ENCODE results near the gene RHOA. TPM values are rescaled to one million over a fixed set of nuclear protein-coding genes. Genes with fewer than 3 reads are reported as not detected.

Gene RHOA
- total RNA-seq, 2 experiments from 2014 or later = 438 to 449 TPM

DNA sequence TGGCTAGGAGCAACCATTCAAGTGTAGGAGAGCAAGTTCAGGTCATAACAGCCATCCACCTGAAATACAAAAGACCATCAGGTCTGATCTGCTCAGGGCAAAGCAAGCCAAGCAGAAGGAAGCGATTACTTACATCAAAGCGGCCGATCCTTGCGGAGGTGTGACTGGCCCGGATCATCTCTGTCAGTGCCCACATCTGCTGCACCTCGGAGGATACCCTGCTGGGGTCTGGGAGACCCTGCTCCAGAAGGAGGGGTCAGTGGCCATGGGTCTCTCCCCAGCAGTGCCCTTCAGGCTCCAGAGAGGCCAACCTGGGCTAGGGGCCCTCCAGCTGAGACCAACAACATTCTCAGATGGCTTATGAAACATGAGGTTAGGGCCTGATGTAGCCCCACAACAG lies 13.0 kb upstream of the RHOA start:
- intact Hi-C loops (cut with DNase I, micrococcal nuclease) = loop anchor here (5.0 to 10.0 kb wide), 2 partner anchors 400 to 1338 kb away; partner anchors contain the start of genes IMPDH2 (in 1 of the 2) and NDUFAF3 (in 1 of the 2)
- Mint-ChIP-seq H3K27ac (no peak overlapping the region), H3K4me3 (no peak overlapping the region), H3K9me3 (ENCODE audit: low read depth) (no peaks in the 10 kb centered on the region), H3K27me3 (no peaks in the 10 kb centered on the region), H3K36me3 (ENCODE audit: low read depth) (peaks cover 4% of the 10 kb centered on the region), H3K4me1 (peaks cover 39% of the 10 kb centered on the region)
- no peak for DNase-seq
- ATAC-seq = no peak
- ChIA-PET POLR2A (no interaction called here), CTCF (interaction anchor here (0.6 kb wide), 1 partner anchor 30 kb away, joined by 3 read pairs; no protein-coding TSS in a partner anchor)

DNA sequence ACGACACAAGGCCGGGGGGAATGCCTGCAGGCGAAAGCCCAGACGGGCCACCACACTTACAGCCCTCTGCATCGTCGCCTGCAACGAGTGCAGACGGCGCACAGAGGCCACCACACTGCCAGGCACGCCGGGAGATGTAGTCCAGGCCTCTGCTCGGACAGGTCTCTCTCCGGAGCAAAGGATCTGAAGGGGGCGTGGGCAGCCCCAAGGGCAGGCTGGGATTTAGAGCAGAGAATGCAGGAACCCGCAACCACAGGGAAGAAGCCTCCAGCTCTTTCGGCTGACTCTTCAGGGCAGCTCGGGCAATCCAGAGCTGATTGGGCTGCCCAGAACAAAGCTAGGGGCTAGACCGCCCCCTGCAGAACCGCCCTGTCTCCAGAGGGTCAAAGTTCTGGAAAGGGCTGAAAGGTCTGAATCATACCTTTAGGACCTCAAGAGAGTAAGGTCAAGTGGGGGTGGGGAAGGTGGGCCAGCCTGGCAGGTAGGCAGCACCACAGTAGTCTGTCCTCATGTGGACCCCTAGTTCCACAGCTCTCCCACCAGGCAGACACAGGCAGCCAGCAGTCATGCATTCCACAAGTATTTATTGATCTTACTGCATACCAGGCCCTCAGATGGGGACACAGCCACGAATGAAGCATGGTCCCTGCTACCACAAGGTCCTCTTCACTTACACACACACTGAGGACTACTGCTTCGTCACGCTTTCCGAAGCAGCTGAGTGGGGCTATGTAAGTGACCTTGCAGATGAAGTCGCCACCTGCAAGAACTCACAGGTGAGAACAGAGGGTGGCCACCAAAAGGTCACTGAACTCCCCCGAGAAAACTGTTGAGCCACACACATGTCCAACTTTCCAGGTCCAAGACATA lies 10.8 kb upstream of the RHOA start, which contains the start of gene AMT:
TSS of gene AMT (minus strand) at position 95 of the 870 bp plus-strand sequence. CDS start at position 72, 23 bp downstream.
- peaks cover 8% of the 10 kb centered on the region for H3K36me3 Mint-ChIP-seq (ENCODE audit: low read depth)
- ChIA-PET CTCF (interaction anchor here (0.5 to 1.8 kb wide), 3 partner anchors 22 to 141 kb away, joined by 3 to 6 read pairs (median 5); no protein-coding TSS in a partner anchor), POLR2A (interaction anchor here (1.6 kb wide), 1 partner anchor 10 kb away, joined by 10 read pairs; the partner anchor contains the start of genes RHOA and TCTA)
- no peak within 1 kb of the TSS for H3K4me3 Mint-ChIP-seq
- peaks cover 39% of the 10 kb centered on the region for H3K4me1 Mint-ChIP-seq
- intact Hi-C loops (cut with DNase I, micrococcal nuclease) = loop anchor here in 1 of 2 experiments (10.0 kb wide), 1 partner anchor 398 kb away; the partner anchor contains the start of genes IMPDH2 and NDUFAF3
- H3K27ac Mint-ChIP-seq = peak within 1 kb of the TSS; percentile 31
- H3K9me3 Mint-ChIP-seq (ENCODE audit: low read depth) = no peaks in the 10 kb centered on the region
- DNase-seq = no peak
- H3K27me3 Mint-ChIP-seq = no peaks in the 10 kb centered on the region
- ATAC-seq = no peak

DNA sequence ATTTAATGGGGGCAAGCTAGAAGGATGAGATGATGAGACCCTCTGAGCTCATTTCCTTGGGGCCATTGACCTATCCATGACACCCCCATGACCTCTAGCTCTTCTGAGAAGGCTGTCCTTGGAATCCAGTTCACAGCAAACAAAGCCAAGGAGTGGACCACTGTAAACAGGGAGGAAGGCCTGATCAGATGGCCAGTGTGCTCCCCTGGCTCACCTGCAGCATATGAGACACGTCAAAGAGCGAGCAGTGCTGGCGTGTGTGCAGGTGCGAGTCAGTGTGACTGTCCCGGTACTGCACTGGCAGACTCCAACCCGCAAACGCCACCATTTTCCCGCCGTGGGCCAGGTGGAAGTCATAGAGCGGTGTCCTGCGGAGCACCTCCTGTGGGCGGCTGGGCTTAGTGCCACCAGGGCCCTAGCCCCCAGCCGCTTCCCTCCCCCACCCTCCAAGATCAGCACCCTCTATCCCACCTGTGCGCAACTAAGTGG lies 10.2 kb upstream of the RHOA start:
- Mint-ChIP-seq H3K4me1 (peaks cover 46% of the 10 kb centered on the region), H3K36me3 (ENCODE audit: low read depth) (peaks cover 10% of the 10 kb centered on the region), H3K27me3 (no peaks in the 10 kb centered on the region), H3K27ac (no peak overlapping the region), H3K4me3 (no peak overlapping the region), H3K9me3 (ENCODE audit: low read depth) (no peaks in the 10 kb centered on the region)
- ChIA-PET CTCF (interaction anchor here (1.0 to 1.8 kb wide), 4 partner anchors 9 to 30 kb away, joined by 3 to 6 read pairs (median 4); partner anchors contain the start of gene TCTA), POLR2A (interaction anchor here (1.6 kb wide), 1 partner anchor 10 kb away, joined by 10 read pairs; the partner anchor contains the start of genes RHOA and TCTA)
- intact Hi-C loops (cut with DNase I, micrococcal nuclease) = loop anchor here in 1 of 2 experiments (10.0 kb wide), 1 partner anchor 397 kb away; the partner anchor contains the start of genes IMPDH2 and NDUFAF3
- peak; percentile 44 for DNase-seq
- no peak for ATAC-seq

DNA sequence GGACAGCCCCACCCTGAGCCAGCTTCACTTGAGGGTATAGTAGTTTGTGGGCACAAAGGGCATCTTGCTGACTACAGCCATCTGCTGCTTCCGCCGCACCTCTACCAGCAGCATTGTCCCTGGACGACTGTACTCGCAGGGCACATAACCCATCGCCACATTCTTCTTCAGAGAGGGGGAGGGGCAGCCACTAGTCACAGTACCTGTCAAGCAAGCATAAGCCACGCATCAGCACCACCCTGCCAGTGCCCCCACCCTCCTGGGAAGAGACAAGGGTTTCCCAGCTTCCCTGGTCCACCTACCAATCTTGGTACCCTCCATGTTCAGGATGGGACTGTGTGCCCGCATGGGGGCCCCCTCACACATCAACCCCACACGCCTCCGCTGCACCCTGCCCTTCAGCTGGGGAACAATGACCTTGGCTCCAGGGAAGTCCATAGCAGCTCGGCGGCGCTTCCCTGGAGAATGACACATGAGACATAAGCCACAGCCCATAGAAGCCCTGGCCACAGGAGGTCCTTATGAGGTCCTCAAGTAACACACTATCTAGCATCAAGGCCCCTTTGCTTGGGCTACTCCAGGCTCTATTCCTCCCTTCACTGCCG lies 5.8 kb upstream of the RHOA start:
- Mint-ChIP-seq H3K27ac (no peak overlapping the region), H3K4me1 (peaks cover 75% of the 10 kb centered on the region), H3K9me3 (ENCODE audit: low read depth) (no peaks in the 10 kb centered on the region), H3K27me3 (no peaks in the 10 kb centered on the region), H3K4me3 (no peak overlapping the region), H3K36me3 (ENCODE audit: low read depth) (peaks cover 33% of the 10 kb centered on the region)
- POLR2A ChIA-PET = interaction anchor here (0.6 to 2.6 kb wide), 2 partner anchors 78 to 85 kb away, joined by 7 to 12 read pairs; partner anchors contain the start of gene USP4
- DNase-seq (no peak), ATAC-seq (no peak)
- intact Hi-C loops (cut with DNase I, micrococcal nuclease) = no loop called here
- CTCF ChIA-PET = interaction anchor here (0.5 to 6.3 kb wide), 4 partner anchors 11 to 78 kb away, joined by 3 to 37 read pairs (median 3); partner anchors contain the start of genes NICN1 and USP4

DNA sequence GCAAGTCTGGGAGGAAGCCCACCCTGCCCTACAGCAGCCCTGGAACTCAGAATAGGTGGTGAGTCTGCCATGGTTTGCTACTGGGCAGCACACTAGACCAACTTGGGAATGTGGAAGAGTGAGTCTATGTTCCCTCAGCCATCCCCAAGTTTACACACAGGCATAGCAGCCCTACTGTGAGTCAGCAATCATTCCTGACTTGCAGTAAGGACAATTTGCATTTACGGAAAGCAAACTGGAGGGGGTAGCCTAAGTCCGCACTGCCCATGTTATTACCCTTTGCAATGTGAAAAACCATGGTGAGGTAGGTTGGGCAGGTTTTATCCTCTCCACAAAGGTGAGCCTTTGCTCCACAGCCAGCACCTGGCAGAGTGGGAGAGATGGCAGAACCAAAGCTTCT lies 5.1 kb upstream of the RHOA start:
- Mint-ChIP-seq H3K36me3 (ENCODE audit: low read depth) (peaks cover 35% of the 10 kb centered on the region), H3K27ac (peak overlapping the region; percentile 93), H3K27me3 (no peaks in the 10 kb centered on the region), H3K4me3 (no peak overlapping the region), H3K4me1 (peaks cover 72% of the 10 kb centered on the region), H3K9me3 (ENCODE audit: low read depth) (no peaks in the 10 kb centered on the region)
- ATAC-seq = no peak
- CTCF ChIA-PET = interaction anchor here (0.6 to 6.3 kb wide), 4 partner anchors 11 to 77 kb away, joined by 3 to 37 read pairs (median 6); partner anchors contain the start of genes NICN1 and USP4
- DNase-seq = no peak
- POLR2A ChIA-PET = interaction anchor here (0.6 to 2.6 kb wide), 2 partner anchors 77 to 84 kb away, joined by 7 to 12 read pairs; partner anchors contain the start of gene USP4
- intact Hi-C loops (cut with DNase I, micrococcal nuclease) = no loop called here

DNA sequence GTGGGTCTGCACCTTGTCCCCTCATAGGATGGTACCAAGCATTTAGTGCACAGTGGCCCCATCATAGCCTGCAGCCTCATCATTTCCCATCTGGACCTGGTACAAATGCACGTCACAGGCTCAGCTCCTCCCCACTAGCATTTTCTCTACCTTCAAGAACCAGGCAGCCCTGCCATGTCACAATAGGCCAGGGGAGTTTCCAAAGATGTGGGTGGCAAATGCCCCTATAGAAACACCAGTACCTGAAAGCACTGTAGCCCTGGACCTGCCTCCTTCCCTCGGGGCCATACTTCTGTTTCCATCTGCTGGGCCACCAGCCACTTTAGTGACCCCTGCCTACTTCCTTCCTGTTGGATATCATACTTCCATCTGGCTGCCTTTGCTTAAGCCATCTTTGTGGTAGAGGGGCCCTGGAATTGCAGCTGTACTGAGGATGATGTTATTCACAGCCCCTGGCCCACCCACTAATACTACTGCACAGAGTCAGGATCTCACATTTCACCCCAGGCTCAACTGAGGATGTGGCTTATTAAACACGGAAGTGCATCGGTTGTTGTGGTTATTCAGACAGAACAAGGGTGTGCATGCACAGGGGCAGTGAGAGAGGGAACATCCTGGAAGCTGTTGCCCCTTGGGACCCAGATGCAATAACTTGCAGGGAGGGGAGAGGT lies 4.3 kb upstream of the RHOA start:
- DNase-seq (peak; percentile 84), ATAC-seq (peak; percentile 34)
- Mint-ChIP-seq H3K9me3 (ENCODE audit: low read depth) (no peaks in the 10 kb centered on the region), H3K27me3 (no peaks in the 10 kb centered on the region), H3K4me1 (peaks cover 64% of the 10 kb centered on the region), H3K27ac (peak overlapping the region; percentile 93), H3K36me3 (ENCODE audit: low read depth) (peaks cover 32% of the 10 kb centered on the region), H3K4me3 (peak overlapping the region; percentile 30)
- ChIA-PET POLR2A (interaction anchor here (0.5 to 2.6 kb wide), 7 partner anchors 9 to 497 kb away, joined by 3 to 12 read pairs (median 6); partner anchors contain the start of genes NICN1 and USP4), CTCF (interaction anchor here (0.8 to 6.3 kb wide), 9 partner anchors 10 to 78 kb away, joined by 3 to 37 read pairs (median 9); partner anchors contain the start of genes NICN1 and USP4)
- intact Hi-C loops (cut with DNase I, micrococcal nuclease) = loop anchor here (1.0 kb wide), 1 partner anchor 33 kb away; no protein-coding TSS in a partner anchor

DNA sequence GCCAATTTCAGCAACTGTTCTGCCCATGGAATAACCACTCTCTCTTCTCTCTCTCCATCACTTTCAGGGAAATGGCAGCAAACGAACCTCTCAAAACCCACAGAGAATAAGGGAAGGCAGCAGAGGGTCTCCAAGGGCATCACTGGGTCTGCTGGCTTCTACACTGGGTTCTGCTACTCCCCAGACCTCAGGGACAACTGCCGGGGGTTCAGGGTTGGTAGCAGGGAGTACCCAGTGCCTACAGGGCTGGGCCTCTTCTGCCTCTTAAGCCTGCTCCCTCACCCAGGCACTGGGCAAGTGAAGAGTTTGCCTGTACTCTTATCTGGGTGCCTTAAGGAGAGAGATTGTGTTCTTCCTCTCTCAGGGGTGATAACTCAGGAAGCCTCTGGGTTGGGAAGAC lies 3.0 kb upstream of the RHOA start:
- Mint-ChIP-seq H3K9me3 (ENCODE audit: low read depth) (no peaks in the 10 kb centered on the region), H3K27me3 (no peaks in the 10 kb centered on the region), H3K27ac (peak overlapping the region; percentile 93), H3K4me3 (no peak overlapping the region), H3K4me1 (peaks cover 60% of the 10 kb centered on the region), H3K36me3 (ENCODE audit: low read depth) (peaks cover 44% of the 10 kb centered on the region)
- ChIA-PET CTCF (interaction anchor here (0.5 to 6.3 kb wide), 9 partner anchors 11 to 522 kb away, joined by 3 to 37 read pairs (median 3); partner anchors contain the start of gene USP4), POLR2A (interaction anchor here (2.6 kb wide), 1 partner anchor 75 kb away, joined by 12 read pairs; the partner anchor contains the start of gene USP4)
- intact Hi-C loops (cut with DNase I, micrococcal nuclease) = loop anchor here (1.0 to 5.0 kb wide), 5 partner anchors 35 to 878 kb away; partner anchors contain the start of genes ARIH2 (in 1 of the 2), GPX1 (in 1 of the 2), IFRD2 (in 1 of the 2) and WDR6 (in 1 of the 2)
- DNase-seq (no peak), ATAC-seq (no peak)

DNA sequence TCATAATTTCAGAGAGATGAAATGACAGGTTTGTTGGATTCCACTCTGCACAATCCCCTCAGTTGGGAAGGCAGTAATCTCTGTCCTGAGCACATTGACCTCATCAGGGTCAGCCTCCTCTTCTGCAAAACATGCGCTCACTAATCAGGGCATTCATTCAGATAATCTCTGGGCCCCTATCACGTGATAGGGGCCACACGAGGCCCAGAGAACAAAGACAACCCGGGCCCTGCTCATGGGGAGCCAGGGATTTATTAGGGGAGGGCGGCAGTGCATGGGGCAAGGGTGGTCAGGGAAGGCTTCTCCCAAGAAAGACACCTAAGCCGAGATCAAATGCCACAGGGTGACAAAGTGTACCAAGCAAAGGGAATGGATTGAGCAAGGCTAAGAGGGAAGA lies 1.6 kb upstream of the RHOA start:
- ATAC-seq (no peak), DNase-seq (no peak)
- Mint-ChIP-seq H3K4me1 (peaks cover 63% of the 10 kb centered on the region), H3K27me3 (no peaks in the 10 kb centered on the region), H3K27ac (peak overlapping the region; percentile 97), H3K36me3 (ENCODE audit: low read depth) (peaks cover 51% of the 10 kb centered on the region), H3K4me3 (peak overlapping the region; percentile 97), H3K9me3 (ENCODE audit: low read depth) (no peaks in the 10 kb centered on the region)
- ChIA-PET CTCF (interaction anchor here (0.7 to 1.0 kb wide), 3 partner anchors 15 to 74 kb away, joined by 3 to 4 read pairs (median 3); partner anchors contain the start of genes NICN1 and USP4), POLR2A (interaction anchor here (1.0 to 3.3 kb wide), 4 partner anchors 16 to 320 kb away, joined by 4 to 19 read pairs (median 10); partner anchors contain the start of genes NICN1, QRICH1 and USP4)
- intact Hi-C loops (cut with DNase I, micrococcal nuclease) = loop anchor here (2.0 to 5.0 kb wide), 5 partner anchors 56 to 879 kb away; partner anchors contain the start of genes ARIH2 (in 1 of the 2), GPX1 (in 1 of the 2), IFRD2 (in 1 of the 2) and IP6K1 (in 1 of the 2)

DNA sequence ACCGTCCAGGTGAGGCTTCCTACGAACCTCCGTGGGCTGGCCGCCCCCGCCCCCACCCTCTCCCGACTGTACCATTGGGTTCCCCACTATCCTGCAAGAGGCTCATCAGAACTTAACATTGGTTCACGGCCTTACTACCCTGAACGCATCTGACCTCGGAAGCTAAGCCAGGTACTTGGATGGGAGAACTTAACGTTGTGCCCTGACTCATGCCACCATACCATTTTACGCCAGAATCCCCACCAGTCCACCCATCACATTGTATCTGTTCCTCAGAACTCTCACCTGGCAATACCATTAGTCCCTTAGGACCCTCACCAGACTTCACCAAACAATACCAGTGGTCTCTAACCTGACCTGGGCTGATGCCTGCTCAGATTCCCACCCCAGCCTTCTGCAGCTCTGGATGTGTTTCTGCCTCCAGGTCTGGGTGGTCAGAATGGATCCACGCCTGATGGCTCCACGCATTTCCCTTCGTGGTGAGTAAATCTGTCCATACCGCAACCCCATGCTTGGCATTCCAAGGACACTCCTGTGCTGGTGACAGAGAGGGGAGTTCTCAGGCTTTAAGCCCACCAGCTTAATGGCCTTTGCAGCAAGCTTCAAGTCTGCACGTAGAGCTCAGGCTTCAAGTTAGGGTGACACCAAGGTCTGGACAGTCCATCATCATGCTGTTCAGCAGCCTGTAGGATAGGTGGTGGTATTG lies 1.0 kb upstream of the RHOA start:
- ATAC-seq = no peak
- CTCF ChIA-PET = interaction anchor here (0.5 to 1.3 kb wide), 6 partner anchors 8 to 90 kb away, joined by 3 to 7 read pairs (median 4); partner anchors contain the start of genes NICN1 and USP4
- intact Hi-C loops (cut with DNase I, micrococcal nuclease) = loop anchor here (1.0 to 5.0 kb wide), 17 partner anchors 17 to 880 kb away; partner anchors contain the start of genes DAG1 (in 2 of the 2), GPX1 (in 2 of the 2), NICN1 (in 2 of the 2) and USP4 (in 2 of the 2)
- H3K27ac Mint-ChIP-seq = peak overlapping the region; percentile 97
- peaks cover 63% of the 10 kb centered on the region for H3K4me1 Mint-ChIP-seq
- no peak for DNase-seq
- H3K4me3 Mint-ChIP-seq = peak overlapping the region; percentile 97
- POLR2A ChIA-PET = interaction anchor here (0.6 to 3.3 kb wide), 7 partner anchors 9 to 319 kb away, joined by 4 to 19 read pairs (median 6); partner anchors contain the start of genes NICN1, QRICH1 and USP4
- H3K27me3 Mint-ChIP-seq = no peaks in the 10 kb centered on the region
- H3K36me3 Mint-ChIP-seq (ENCODE audit: low read depth) = peaks cover 50% of the 10 kb centered on the region
- H3K9me3 Mint-ChIP-seq (ENCODE audit: low read depth) = no peaks in the 10 kb centered on the region
